Upper lobe of right lung (tissue), 1 donor: ENCODE measurements around the gene KCNQ1OT1. TPM values are rescaled to one million over a fixed set of nuclear protein-coding genes. Genes with fewer than 3 reads are reported as not detected.
A peak's percentile ranks its signal among the peaks of the same experiment; 100 is the strongest.

Source experiments
- ATAC-seq: fragments of 200-7000 bp; cut with Tn5 transposase; one replicate; pipeline ENCODE4 v1.9.1; 2020; ENCODE audit warnings: mild to moderate bottlenecking, moderate library complexity
- DNase-seq: peaks from one replicate; pipeline ENCODE4 v3.0.0-alpha.2; 2020
- H3K27ac ChIP-seq: fragments of 200-600 bp; one replicate; pipeline ENCODE4 v1.8.0; 2022
- H3K27me3 ChIP-seq: fragments of 200-600 bp; one replicate; pipeline ENCODE4 v1.8.0; 2022; ENCODE audit warnings: mild to moderate bottlenecking
- H3K36me3 ChIP-seq: fragments of 200-600 bp; one replicate; pipeline ENCODE4 v1.8.0; 2022
- H3K4me1 ChIP-seq: fragments of 200-600 bp; one replicate; pipeline ENCODE4 v1.8.0; 2022
- H3K4me3 ChIP-seq: fragments of 200-600 bp; one replicate; pipeline ENCODE4 v1.8.0; 2022; ENCODE audit warnings: mild to moderate bottlenecking
- H3K9me3 ChIP-seq: fragments of 200-600 bp; one replicate; pipeline ENCODE4 v1.8.0; 2022
- CTCF ChIP-seq: fragments of 200-600 bp; IDR thresholded peaks from one replicate; pipeline ENCODE4 v1.8.0; 2022; ENCODE audit warnings: antibody characterized with exemption
- intact Hi-C: fragments of 100-400 bp; cut with DNase I; formaldehyde crosslinking; loops from one replicate; pipeline ENCODE4 v1.11.0; 2022
- total RNA-seq: library from RNA; stranded (reverse); fragmentation: NEBNext Ultra II Directional; extraction: Animal tissue kit (Norgen Biotek cat#: 25700); gene quantifications from one replicate; pipeline ENCODE4 v1.2.1, GENCODE V29; 2021
- donor health status: DM: no; HTN: yes; CAD: no; lungs with severe emphysema.

Gene KCNQ1OT1
- total RNA-seq, 1 donor from 2014 or later = 2.0 TPM

- Histone ChIP-seq H3K36me3 (no peaks in the 10 kb centered on the region), H3K27ac (no peak overlapping the region), H3K4me3 (no peak overlapping the region), H3K4me1 (peaks cover 13% of the 10 kb centered on the region), H3K9me3 (no peaks in the 10 kb centered on the region), H3K27me3 (no peaks in the 10 kb centered on the region)
- ATAC-seq = no peak
- intact Hi-C loops = no loop called here
- peak; percentile 43 for DNase-seq
- no peak for TF ChIP-seq CTCF
Measured at GRCh38 chr11:2670541-2671100, 29.2 kb downstream of the KCNQ1OT1 start.

GRCh38 chr11:2669634-2670469 is 29.9 kb downstream of the KCNQ1OT1 start:
- no peaks in the 10 kb centered on the region for H3K27me3 ChIP-seq
- no peak for TF ChIP-seq CTCF
- H3K4me1 ChIP-seq = peaks cover 7% of the 10 kb centered on the region
- no peak overlapping the region for H3K4me3 ChIP-seq
- no peaks in the 10 kb centered on the region for H3K36me3 ChIP-seq
- no peak overlapping the region for H3K27ac ChIP-seq
- DNase-seq (no peak), ATAC-seq (no peak)
- intact Hi-C loops = no loop called here
- no peaks in the 10 kb centered on the region for H3K9me3 ChIP-seq

- no peak overlapping the region for H3K27ac ChIP-seq
- H3K9me3 ChIP-seq = no peaks in the 10 kb centered on the region
- no peaks in the 10 kb centered on the region for H3K36me3 ChIP-seq
- no peak for TF ChIP-seq CTCF
- no peaks in the 10 kb centered on the region for H3K27me3 ChIP-seq
- intact Hi-C loops = no loop called here
- no peaks in the 10 kb centered on the region for H3K4me1 ChIP-seq
- H3K4me3 ChIP-seq = no peak overlapping the region
- no peak for DNase-seq
- ATAC-seq = no peak
Measured at GRCh38 chr11:2668876-2669275, 30.9 kb downstream of the KCNQ1OT1 start.

GRCh38 chr11:2667940-2668339 is 31.9 kb downstream of the KCNQ1OT1 start:
- intact Hi-C loops = no loop called here
- Histone ChIP-seq H3K9me3 (no peaks in the 10 kb centered on the region), H3K27me3 (no peaks in the 10 kb centered on the region), H3K4me3 (no peak overlapping the region), H3K27ac (no peak overlapping the region), H3K4me1 (no peaks in the 10 kb centered on the region), H3K36me3 (no peaks in the 10 kb centered on the region)
- DNase-seq = no peak
- TF ChIP-seq CTCF = no peak
- no peak for ATAC-seq

GRCh38 chr11:2666828-2667570 is 32.8 kb downstream of the KCNQ1OT1 start:
- Histone ChIP-seq H3K4me3 (no peak overlapping the region), H3K4me1 (no peaks in the 10 kb centered on the region), H3K36me3 (no peaks in the 10 kb centered on the region), H3K27me3 (no peaks in the 10 kb centered on the region), H3K27ac (no peak overlapping the region), H3K9me3 (no peaks in the 10 kb centered on the region)
- no peak for TF ChIP-seq CTCF
- peak; percentile 32 for DNase-seq
- ATAC-seq = no peak
- intact Hi-C loops = no loop called here
